ENCODE measurements around the gene ABCC8.

Gene ABCC8

GRCh38 chr11:17410606-17411379 is 65.9 kb downstream of the ABCC8 start:
- no peak for FAIRE-seq

DNA sequence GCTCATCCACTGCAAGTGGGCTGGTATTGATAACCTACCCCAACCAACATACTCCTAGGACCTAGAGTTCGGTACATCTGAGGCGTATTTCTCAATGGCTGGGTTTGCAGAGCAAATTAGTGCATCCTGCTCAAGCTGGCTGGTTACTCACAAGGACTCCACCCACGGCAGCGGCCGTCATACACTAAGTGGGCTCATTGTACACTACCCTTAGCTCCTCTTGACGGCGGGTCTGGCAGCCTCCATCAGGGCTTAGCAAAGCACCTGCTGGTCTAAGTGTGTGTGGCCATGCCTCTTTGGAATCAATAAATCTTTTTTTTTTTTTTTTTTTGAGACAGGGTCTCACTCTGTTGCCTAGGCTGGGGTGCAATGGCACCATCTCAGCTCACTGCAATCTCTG is 68.0 kb downstream of the ABCC8 start:
- DNase-seq (ENCODE audit: extremely low spot score, insufficient read length, low read depth) (no peak), FAIRE-seq (no peak)

More at GRCh38 chr11:17410606-17411379, 65.9 kb downstream of the ABCC8 start:
- no peak for DNase-seq (ENCODE audit: extremely low spot score, insufficient read length, low read depth)

- DNase-seq (ENCODE audit: extremely low spot score, insufficient read length, low read depth) (no peak), FAIRE-seq (no peak)
These were observed 68.6 kb downstream of the ABCC8 start for GRCh38 chr11:17408026-17408425.

- DNase-seq (ENCODE audit: extremely low spot score, insufficient read length, low read depth) = no peak
These were observed 69.1 kb downstream of the ABCC8 start for GRCh38 chr11:17407575-17407974.

DNA sequence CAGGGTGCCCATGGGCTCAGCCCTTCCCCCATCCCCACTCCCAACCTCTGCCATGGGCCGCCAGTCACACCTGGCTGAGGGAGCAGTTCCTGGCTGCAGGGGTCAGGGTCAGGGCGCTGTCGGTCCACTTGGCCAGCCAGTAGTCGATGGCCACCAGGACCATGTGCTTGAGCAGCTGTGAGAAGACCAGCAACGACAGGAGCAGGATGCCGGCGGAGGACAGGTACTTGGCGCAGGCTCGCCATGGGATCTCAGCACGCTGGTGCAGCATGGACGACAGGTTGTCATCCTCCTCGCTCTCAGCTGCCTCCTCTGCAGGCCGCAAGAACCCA is 69.9 kb downstream of the ABCC8 start:
- DNase-seq (ENCODE audit: extremely low spot score, insufficient read length, low read depth) (no peak), FAIRE-seq (no peak)

More at GRCh38 chr11:17407575-17407974, 69.1 kb downstream of the ABCC8 start:
- no peak for FAIRE-seq

GRCh38 chr11:17406082-17406817 is 70.4 kb downstream of the ABCC8 start:
- FAIRE-seq (no peak), DNase-seq (ENCODE audit: extremely low spot score, insufficient read length, low read depth) (no peak)

GRCh38 chr11:17405232-17406005 is 71.2 kb downstream of the ABCC8 start:
- DNase-seq (ENCODE audit: extremely low spot score, insufficient read length, low read depth) = no peak
- peak; percentile 29 for FAIRE-seq

GRCh38 chr11:17403980-17404759 is 72.5 kb downstream of the ABCC8 start:
- no peak for FAIRE-seq
- DNase-seq (ENCODE audit: extremely low spot score, insufficient read length, low read depth) = no peak

DNA sequence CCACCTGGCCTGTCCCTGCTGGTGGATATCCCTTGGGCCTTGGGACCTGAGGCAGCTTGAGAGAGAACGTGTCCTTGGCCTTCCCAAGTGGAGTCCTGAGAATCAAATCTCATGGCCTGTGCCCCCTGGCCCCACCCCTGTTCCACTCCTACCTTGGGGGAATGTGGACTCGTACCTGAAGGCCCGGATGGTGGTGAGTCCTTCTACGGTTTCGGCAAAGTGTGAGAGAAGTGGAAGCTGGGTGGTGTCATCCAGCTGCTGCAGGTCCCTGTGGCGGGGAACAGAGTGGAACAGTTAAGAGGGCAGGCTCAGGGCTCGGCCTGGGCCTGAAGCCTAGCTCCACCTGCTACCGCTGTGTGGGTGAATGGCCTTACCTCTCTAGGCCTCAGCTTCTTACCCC is 74.2 kb downstream of the ABCC8 start:
- DNase-seq (ENCODE audit: extremely low spot score, insufficient read length, low read depth) = no peak
- no peak for FAIRE-seq

GRCh38 chr11:17401841-17402240 is 74.8 kb downstream of the ABCC8 start:
- FAIRE-seq (no peak), DNase-seq (ENCODE audit: extremely low spot score, insufficient read length, low read depth) (no peak)

DNA sequence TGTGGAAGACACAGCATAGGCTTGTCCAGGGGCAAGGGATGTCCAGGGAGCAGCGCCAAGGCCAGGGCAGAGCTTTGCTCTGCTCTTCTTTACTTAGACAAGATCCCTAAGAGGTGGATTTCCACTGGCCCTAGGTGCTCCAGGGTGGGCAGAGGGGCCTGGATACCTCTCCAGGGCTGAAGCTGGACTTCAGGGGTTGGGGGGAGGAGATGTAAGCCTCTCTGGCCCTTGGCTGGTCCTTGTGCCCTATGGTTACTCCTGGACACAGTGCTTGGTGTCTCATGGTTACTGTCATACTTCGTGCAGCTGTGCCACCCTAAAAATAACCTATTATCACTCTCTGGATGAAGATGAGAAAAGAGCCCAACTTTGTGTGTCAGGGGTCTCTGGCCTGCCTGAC is 75.3 kb downstream of the ABCC8 start:
- DNase-seq (ENCODE audit: extremely low spot score, insufficient read length, low read depth) = no peak
- FAIRE-seq = no peak

GRCh38 chr11:17400048-17400775 is 76.4 kb downstream of the ABCC8 start:
- DNase-seq (ENCODE audit: extremely low spot score, insufficient read length, low read depth) = peak; percentile 35

GRCh38 chr11:17399236-17399635 is 77.4 kb downstream of the ABCC8 start:
- FAIRE-seq (no peak), DNase-seq (ENCODE audit: extremely low spot score, insufficient read length, low read depth) (no peak)

More at GRCh38 chr11:17400048-17400775, 76.4 kb downstream of the ABCC8 start:
- FAIRE-seq = peak; percentile 62

DNA sequence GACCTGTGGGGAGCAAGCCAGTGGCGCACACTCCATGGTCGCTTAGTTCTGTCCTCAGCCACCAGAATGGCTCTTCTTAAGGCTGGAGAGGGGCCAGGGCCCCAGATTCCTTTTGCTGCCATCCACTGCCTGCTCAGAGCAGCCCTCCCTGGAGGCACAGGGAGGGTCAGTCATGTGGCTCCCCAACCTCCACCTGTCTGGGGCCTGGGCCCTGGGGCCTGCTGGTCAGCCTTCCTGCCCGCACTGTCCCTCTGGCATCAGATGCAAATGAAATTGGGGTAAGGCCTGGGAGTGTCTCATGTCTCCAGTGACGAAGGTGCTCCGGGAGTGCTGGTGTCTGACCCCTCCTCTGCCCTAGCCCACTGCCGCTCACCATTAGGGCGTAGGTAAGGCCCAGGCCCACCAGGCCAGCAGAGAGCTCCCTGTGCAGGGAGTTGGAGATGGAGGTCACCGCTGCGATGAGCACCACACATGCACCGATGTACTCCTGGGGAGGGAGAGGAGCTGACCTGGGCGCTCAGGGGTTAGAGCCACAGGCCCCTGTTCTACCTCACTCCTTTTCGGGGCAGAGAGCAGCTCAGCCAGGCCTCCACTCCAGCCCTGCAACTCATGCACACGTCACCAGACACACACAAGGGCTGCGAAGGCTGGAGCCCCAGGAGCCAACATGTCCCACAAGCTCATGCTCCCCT is 79.2 kb downstream of the ABCC8 start:
- FAIRE-seq = no peak
- no peak for DNase-seq (ENCODE audit: extremely low spot score, insufficient read length, low read depth)

DNA sequence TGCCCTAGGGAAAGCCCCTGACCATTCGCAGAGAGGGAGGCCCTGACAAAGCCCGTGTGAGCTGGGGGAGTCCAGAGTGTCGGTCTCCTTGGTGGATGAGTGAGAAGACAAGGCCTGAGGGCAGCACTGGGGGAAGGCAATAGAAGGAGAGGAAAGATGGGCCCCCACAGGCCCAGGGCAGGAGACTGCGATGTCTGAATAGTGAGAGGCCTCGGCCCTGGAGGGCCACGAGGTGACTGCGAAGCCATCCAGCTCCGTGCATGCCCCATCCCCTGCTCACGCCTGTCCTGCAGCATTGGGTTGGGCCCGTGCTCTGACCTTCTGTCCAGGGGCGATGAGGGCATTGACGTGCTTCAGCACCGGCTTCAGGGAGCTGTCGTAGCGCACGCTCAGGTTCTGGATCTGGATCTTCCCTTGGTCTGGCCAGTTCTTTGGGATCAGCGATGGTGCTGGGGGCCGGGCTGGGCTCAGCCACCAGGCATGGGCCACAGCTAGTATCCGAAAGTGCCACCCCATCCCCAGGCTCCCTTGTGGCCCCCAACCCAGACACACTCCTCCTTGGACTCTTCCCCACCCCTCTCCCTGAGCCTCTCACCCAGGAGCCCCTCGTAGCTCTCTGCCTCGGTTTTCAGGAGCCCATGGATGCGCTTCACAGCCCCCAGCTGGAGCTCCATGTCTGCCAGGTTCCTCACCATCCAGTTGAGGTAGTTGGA is 79.9 kb downstream of the ABCC8 start:
- no peak for FAIRE-seq
- DNase-seq (ENCODE audit: extremely low spot score, insufficient read length, low read depth) = no peak

- FAIRE-seq (no peak), DNase-seq (ENCODE audit: extremely low spot score, insufficient read length, low read depth) (no peak)
These were observed 80.7 kb downstream of the ABCC8 start for GRCh38 chr11:17395978-17396377.

DNA sequence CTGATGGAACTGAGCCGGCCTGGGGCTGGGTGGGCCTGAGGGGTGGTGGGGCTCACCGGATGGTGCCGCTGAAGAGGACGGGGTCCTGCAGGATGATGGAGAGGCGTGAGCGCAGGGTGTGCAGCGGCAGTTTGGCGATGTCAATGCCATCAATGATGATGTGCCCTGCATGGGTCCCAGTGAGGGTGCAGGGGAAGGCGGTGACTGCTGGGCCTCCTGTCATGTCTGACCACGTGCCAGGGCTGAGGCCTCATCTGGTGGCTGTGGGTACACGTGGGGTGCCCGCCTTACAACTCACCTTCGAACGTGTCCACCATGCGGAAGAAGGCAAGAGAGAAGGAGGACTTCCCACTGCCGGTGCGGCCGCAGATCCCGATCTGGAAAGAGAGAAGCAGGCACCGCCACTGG is 81.1 kb downstream of the ABCC8 start:
- FAIRE-seq (no peak), DNase-seq (ENCODE audit: extremely low spot score, insufficient read length, low read depth) (no peak)

- DNase-seq (ENCODE audit: extremely low spot score, insufficient read length, low read depth) (no peak), FAIRE-seq (no peak)
These were observed 81.8 kb downstream of the ABCC8 start for GRCh38 chr11:17394743-17395390.
